ENCODE measurements around the gene BTN1A1.

GRCh38 chr6:26486358-26486757 lies 13.7 kb upstream of the BTN1A1 start:
- no peak for TF ChIP-seq CTCF (IDR thresholded peaks at IDR 0.05)
- no peak for TF ChIP-seq REST (IDR thresholded peaks at IDR 0.05; ENCODE audit: insufficient read depth in 1 of 2, low read depth in 2 of 2, low read length in 1 of 2)
- TF ChIP-seq POLR2AphosphoS5 (IDR thresholded peaks at IDR 0.05; ENCODE audit: low read depth, low read length), result no peak
- no peak for TF ChIP-seq SIN3A (IDR thresholded peaks at IDR 0.05; ENCODE audit: borderline replicate concordance, insufficient read depth, low read depth, low read length)
- TF ChIP-seq TCF7L2 (IDR thresholded peaks at IDR 0.05; ENCODE audit: low read depth, low read length), result no peak

Data from Panc1 (cell line).